Measurements from ENCODE around the gene KCNN2.

The KCNN2 gene

DNA sequence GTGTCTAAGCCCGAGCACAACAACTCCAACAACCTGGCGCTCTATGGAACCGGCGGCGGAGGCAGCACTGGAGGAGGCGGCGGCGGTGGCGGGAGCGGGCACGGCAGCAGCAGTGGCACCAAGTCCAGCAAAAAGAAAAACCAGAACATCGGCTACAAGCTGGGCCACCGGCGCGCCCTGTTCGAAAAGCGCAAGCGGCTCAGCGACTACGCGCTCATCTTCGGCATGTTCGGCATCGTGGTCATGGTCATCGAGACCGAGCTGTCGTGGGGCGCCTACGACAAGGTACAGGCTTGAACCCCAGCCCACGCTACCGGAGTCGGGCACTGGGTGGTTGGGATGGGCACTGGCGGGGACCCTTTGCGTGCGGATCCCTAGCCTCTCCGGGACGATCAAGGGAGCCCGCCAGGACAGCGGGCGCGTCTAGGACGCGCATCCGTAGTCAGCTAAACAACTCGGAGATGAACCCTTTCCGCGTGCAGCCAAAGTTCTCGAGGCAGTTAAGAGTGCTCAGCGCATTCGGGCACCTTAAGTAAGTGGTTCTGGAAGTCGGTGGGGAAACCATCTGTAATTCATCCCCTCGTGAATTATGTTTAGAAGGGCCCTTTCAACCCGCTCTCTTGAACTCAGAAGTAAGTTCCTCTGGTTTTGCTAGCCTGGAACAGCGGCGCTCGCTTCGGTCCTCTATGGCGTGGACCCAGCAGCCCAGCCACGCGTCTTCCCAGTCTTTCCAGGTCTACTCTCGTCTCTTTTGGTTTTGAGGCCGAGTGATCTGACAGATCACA, 1.3 kb downstream of the KCNN2 start:
- DNase-seq, result no peak

GRCh38 chr5:114363837-114364236, 2.0 kb downstream of the KCNN2 start:
- no peak for DNase-seq

DNA sequence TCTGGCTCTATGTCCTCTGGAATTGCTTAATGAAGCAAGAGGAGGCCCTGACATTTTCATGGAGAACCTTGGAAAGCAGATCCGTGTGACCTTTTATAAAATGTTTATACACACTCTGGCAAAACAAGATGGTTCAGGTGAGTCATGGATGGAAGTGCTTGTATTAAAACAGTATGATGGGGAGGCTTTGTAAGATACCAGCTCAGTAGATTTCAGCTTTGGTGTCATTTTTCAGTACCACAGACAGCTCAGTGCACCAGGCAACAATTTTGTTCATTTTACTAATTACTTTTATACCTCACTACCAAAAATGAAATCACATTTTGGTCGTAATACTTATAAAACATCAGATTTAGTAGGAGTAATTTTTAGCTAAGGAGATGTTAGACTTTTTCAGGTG, 5.2 kb downstream of the KCNN2 start:
- DNase-seq, result no peak

GRCh38 chr5:114369680-114370417, 8.0 kb downstream of the KCNN2 start:
- no peak for DNase-seq

- no peak for DNase-seq
These were observed 15.4 kb downstream of the KCNN2 start for GRCh38 chr5:114377050-114377844.

GRCh38 chr5:114377946-114378345, 16.1 kb downstream of the KCNN2 start:
- no peak for DNase-seq

- DNase-seq, result no peak
These were observed 18.9 kb downstream of the KCNN2 start for GRCh38 chr5:114380721-114381120.

DNA sequence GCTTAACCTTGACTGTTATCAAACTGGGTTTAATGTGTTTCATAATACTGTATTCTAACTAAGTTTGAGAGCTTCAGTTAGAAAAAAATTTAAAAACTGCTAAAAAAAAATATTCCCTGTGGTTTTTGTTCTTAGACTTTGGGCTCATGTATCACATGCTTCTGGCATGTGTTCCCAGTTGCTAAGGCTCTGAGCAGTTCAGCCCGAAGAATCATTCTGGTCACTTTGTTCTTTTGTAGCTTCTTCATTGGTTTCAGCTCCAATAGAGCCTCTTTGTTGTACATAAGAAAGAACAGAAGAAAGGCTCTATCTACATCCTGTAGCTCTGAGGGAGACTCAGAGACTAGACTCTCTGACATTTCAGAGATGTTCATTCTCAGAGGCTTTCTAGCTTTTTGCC, 25.6 kb downstream of the KCNN2 start:
- no peak for DNase-seq

- DNase-seq, result no peak
These were observed 28.6 kb downstream of the KCNN2 start for GRCh38 chr5:114390431-114390830.

DNA sequence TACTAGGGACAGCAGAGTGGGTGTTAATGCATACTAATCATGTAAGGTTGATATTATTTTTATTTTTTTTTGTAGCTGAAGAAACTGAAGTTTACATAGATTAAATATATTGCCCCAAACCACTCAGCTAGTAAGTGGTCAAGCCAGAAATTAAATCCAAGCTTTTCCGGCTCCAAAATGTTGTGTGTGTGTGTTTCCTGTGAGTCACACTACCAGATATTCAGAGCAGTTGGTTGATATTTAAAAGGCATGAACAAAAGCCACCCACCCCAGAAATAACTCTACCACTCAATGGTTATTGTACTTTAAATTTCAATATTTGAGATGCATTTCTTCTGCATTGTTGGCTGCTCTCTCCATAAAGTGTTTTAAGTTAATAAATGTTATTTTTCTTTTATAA, 29.5 kb downstream of the KCNN2 start:
- no peak for DNase-seq

DNA sequence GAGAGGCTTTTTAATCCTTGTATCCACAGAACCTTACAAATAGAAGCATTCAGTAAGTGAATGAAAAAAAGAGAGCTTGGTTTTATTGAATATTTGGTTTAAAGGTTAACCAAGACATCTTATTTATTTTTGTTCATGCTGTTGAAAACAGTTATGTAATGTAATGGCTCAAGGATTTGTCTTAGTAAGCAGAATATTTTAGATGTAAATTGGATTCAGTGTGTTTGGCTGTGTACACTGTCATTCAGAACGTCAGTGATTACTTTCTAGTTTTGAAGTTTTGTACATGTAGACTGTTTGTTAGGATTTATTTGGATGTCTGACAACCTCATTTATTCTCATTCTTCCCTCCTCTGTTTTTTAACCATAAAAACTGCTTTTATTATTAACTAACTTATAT, 31.3 kb downstream of the KCNN2 start:
- no peak for DNase-seq

- DNase-seq, result no peak
These were observed 40.3 kb downstream of the KCNN2 start for GRCh38 chr5:114402206-114402605.

DNA sequence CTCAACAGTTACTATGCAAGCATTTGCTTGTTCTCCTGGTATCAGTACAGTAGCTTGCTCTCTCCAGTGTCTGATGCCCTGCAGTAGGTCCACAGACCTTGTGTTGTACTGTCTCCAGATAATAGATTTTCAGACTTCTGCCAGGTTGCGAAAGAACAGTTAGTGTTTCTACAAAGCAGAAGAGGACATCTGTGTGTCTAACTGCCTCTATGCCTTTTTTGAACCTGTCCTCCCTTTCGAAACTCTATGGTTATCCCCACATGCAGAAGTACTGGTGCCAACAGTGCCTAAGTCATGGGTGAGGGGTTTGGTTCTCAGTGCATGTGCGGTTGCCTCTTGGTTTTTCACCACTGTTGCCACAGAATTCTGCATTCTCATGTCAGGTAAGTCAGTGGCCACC, 45.9 kb downstream of the KCNN2 start:
- DNase-seq, result no peak

DNA sequence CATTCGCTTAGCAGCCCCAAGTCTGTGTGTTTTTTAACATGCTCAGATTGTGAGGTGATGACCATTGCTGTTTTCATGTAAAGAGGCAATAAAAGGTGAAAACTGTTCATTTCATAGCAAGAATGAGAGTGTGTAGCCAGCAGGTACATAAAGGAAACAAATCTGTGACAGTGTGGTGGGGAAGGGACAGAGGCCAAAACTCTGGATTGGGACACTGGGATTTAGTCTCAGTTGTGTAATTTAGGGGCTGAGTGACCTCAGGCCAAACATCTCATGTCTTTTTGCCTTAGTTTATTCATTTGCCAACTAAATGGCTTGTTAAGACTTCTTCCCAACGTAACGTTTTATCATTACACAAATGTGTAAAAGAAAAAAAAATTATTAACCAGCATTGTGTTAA, 47.0 kb downstream of the KCNN2 start:
- DNase-seq, result no peak

GRCh38 chr5:114411380-114411931, 49.6 kb downstream of the KCNN2 start:
- DNase-seq, result no peak

GRCh38 chr5:114412510-114413171, 50.8 kb downstream of the KCNN2 start:
- DNase-seq, result no peak

DNA sequence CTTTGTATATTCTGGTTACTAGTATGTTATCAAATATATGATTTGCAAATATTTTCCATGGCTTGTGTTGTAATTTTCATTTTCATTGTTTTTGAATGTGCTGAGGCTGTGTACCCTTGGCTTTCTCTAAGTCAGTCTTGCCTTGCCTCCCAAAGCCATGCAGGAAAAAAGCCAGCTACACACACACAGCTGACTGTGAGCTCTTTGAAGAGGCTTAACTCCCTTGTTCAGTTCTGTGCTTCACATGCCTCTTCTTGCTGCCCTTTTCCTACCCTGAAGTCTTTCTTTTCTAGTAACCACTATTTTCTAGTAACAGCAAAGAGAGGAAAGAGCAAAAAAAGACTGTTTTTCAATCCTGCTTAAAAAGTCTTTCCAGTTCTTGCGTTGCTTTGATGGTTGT, 53.9 kb downstream of the KCNN2 start:
- no peak for DNase-seq

GRCh38 chr5:114416254-114416653, 54.4 kb downstream of the KCNN2 start:
- DNase-seq, result no peak

DNA sequence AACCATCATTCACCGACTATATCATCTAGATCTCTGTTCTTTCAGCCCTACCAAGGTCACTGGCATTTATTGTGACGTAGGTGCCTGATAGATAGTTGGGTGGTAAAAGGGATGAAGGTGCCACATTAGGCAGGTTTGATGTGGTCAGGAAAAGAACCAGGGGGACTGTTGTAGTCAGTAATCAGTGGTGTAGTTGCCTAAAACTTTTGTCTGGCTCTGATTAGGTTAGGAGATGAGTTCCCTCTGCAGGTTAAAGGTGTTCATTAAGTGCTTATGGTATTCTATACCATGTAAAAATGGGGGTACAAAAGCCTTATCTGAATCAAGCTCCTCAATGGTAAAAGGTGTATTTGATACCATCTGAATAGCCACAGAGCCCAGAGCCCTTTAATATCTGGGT, 55.6 kb downstream of the KCNN2 start:
- DNase-seq, result no peak

- DNase-seq, result no peak
These were observed 56.6 kb downstream of the KCNN2 start for GRCh38 chr5:114418176-114419066.

GRCh38 chr5:114419067-114419388, 57.2 kb downstream of the KCNN2 start:
- DNase-seq, result no peak

DNA sequence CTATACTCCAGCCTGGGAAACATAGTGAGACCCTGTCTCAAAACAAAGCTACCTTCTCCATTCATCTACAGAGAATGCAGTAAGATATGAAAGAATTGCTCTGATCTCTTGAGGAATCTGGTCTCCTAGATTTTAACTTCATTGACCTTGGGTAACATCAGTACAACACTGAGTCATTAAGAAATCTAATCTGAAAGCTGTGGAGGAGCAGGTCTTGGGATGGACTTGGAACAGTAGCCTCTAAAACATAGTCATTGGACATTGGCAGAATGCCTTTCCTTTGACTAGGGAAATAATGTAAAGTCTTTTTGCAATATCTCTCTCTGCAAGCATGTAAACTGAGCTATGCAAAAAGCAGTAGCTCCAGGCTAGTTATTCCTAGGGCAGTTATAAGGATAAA, 58.1 kb downstream of the KCNN2 start:
- DNase-seq, result no peak

All from NCI-H2081 treated with DMSO at 0.1 percent for 48 hours (cell line).